GM12878 (cell line): Measurements from ENCODE around the gene EVA1A. TPM values are rescaled to one million over a fixed set of nuclear protein-coding genes. Genes with fewer than 3 reads are reported as not detected.

ENCODE experiments used
- ATAC-seq: fragments of 200-7000 bp; cut with Tn5 transposase; 3 replicates; pipeline ENCODE4 v1.9.1; 2020; ENCODE audit warnings: mild to moderate bottlenecking, moderate library complexity
- BruUV-seq: library from RNA; stranded (reverse); fragments of 400-500 nt; replicated peaks from 2 replicates; lab custom pipeline; 2021; lab: Mats Ljungman, UMichigan
- CTCF ChIA-PET: fragments of 300-600 bp; sonication (Branson Sonifier 250); formaldehyde crosslinking; extraction: SDS; loops from one replicate; lab custom pipeline; 2021; ENCODE audit warnings: inconsistent platforms; lab: Yijun Ruan, JAX
- POLR2A ChIA-PET: fragments of 350-600 bp; formaldehyde crosslinking; extraction: SDS; loops from one replicate; lab custom pipeline; 2021; ENCODE audit warnings: inconsistent platforms; lab: Charles Lee
- RAD21 ChIA-PET: fragments of 300-600 bp; sonication (Branson Sonifier 250); formaldehyde crosslinking; loops from one replicate; lab custom pipeline; 2023; ENCODE audit warnings: antibody characterized with exemption; ENCODE audit not compliant: unreplicated experiment; lab: Charles Lee
- SMC1A ChIA-PET: fragments of 300-600 bp; sonication (Branson Sonifier 250); formaldehyde crosslinking; loops from one replicate; lab custom pipeline; 2023; ENCODE audit not compliant: unreplicated experiment, uncharacterized antibody; lab: Charles Lee
- DNase-seq: peaks from one replicate; pipeline ENCODE4 v3.0.0-alpha.2; 2011; ENCODE audit warnings: low read depth, low spot score
- FAIRE-seq: peaks from 3 replicates; lab custom pipeline; 2011; peaks lifted over from hg19 to GRCh38; lab: Jason Lieb, UNC
- H2AFZ ChIP-seq: 2 replicates; pipeline ENCODE4 v1.6.0; 2011; ENCODE audit warnings: low read depth, low read length, control low read depth; ENCODE audit not compliant: control insufficient read depth
- H3K27ac ChIP-seq: 2 replicates; pipeline ENCODE4 v1.5.1; 2011; ENCODE audit warnings: control low read depth; ENCODE audit not compliant: control insufficient read depth, insufficient read depth
- H3K27me3 ChIP-seq, 2 experiments: replicated peaks in 1 of 2; 2 replicates each; pipeline versions ENCODE4 v1.6.0 to v1.6.1; 2011; ENCODE audit warnings: low read length in 1 of 2; ENCODE audit not compliant: control insufficient read depth in 2 of 2, insufficient read depth in 2 of 2
- H3K36me3 ChIP-seq, 2 experiments: 2 replicates each; pipeline ENCODE4 v1.5.1; 2011; ENCODE audit warnings: low read length in 1 of 2; ENCODE audit not compliant: control insufficient read depth in 2 of 2, insufficient read depth in 2 of 2
- H3K4me1 ChIP-seq: 2 replicates; pipeline ENCODE4 v1.6.1; 2011; ENCODE audit warnings: mild to moderate bottlenecking, low read length, moderate library complexity, mixed read lengths; ENCODE audit not compliant: control insufficient read depth, insufficient read depth
- H3K4me2 ChIP-seq: 2 replicates; pipeline ENCODE4 v1.6.0; 2011; ENCODE audit warnings: control low read depth; ENCODE audit not compliant: control insufficient read depth, insufficient read depth
- H3K4me3 ChIP-seq: fragments of 200-600 bp; sonication (generic); 2 replicates; pipeline ENCODE4 v1.5.1; 2016
- H3K79me2 ChIP-seq: 2 replicates; pipeline ENCODE4 v1.6.0; 2011; ENCODE audit warnings: low read length; ENCODE audit not compliant: control insufficient read depth, insufficient read depth
- H3K9ac ChIP-seq: 2 replicates; pipeline ENCODE4 v1.8.0; 2011; ENCODE audit warnings: low read length, control low read depth, mixed read lengths; ENCODE audit not compliant: control insufficient read depth, insufficient read depth
- H3K9me3 ChIP-seq: replicated peaks from 3 replicates; pipeline ENCODE4 v1.5.1; 2011; ENCODE audit warnings: mild to moderate bottlenecking, low read length; ENCODE audit not compliant: control insufficient read depth, insufficient read depth
- H4K20me1 ChIP-seq: 2 replicates; pipeline ENCODE4 v1.6.0; 2011; ENCODE audit not compliant: control insufficient read depth, insufficient read depth
- EGR1 ChIP-seq, 2 experiments: IDR thresholded peaks; 1 replicate in 1 of 2; 2 replicates in 1 of 2; pipeline ENCODE4 v1.6.1; 2011 to 2012; ENCODE audit warnings: low read depth in 2 of 2, low read length in 2 of 2, borderline replicate concordance in 1 of 2, mild to moderate bottlenecking in 1 of 2, moderate library complexity in 1 of 2
- EP300 ChIP-seq, 2 experiments: fragments of 150-350 bp in 1 of 2; IDR thresholded peaks; 2 replicates each; pipeline ENCODE4 v1.6.1; 2011 to 2012; ENCODE audit warnings: low read depth in 2 of 2, low read length in 2 of 2, borderline replicate concordance in 1 of 2, improper control_type of control experiment in 1 of 2, inconsistent platforms in 1 of 2; ENCODE audit not compliant: control insufficient read depth in 1 of 2
- FOS ChIP-seq: IDR thresholded peaks from 3 replicates; pipeline ENCODE4 v1.6.1; 2011; ENCODE audit warnings: borderline replicate concordance; ENCODE audit not compliant: insufficient read length; ENCODE audit errors: extremely low read depth
- HDAC2 ChIP-seq: fragments of 200-600 bp; sonication (generic); IDR thresholded peaks from 2 replicates; pipeline ENCODE4 v1.6.1; 2017
- HDGF ChIP-seq: fragments of 450-650 bp; IDR thresholded peaks from 2 replicates; pipeline ENCODE4 v1.6.1; 2016; ENCODE audit warnings: antibody characterized with exemption
- IRF4 ChIP-seq: IDR thresholded peaks from 2 replicates; pipeline ENCODE4 v1.6.1; 2011; ENCODE audit warnings: low read depth, low read length
- MTA3 ChIP-seq: IDR thresholded peaks from 2 replicates; pipeline ENCODE4 v1.6.1; 2012; ENCODE audit warnings: low read length, inconsistent platforms, borderline replicate concordance
- SMC3 ChIP-seq: IDR thresholded peaks from 2 replicates; pipeline ENCODE4 v1.6.1; 2011; ENCODE audit warnings: low read length, improper control_type of control experiment, borderline replicate concordance
- STAT1 ChIP-seq: fragments of 450-650 bp; conservative IDR thresholded peaks from 2 replicates; pipeline ENCODE4 v1.6.1; 2014; ENCODE audit warnings: antibody characterized with exemption, mild to moderate bottlenecking
- SUPT20H ChIP-seq: IDR thresholded peaks from 2 replicates; pipeline ENCODE4 v1.6.1; 2011; ENCODE audit warnings: low read depth, mild to moderate bottlenecking, low read length, moderate library complexity, borderline replicate concordance; ENCODE audit not compliant: control insufficient read depth
- ZNF217 ChIP-seq: fragments of 450-650 bp; IDR thresholded peaks from 2 replicates; pipeline ENCODE4 v1.6.1; 2017; ENCODE audit warnings: antibody characterized with exemption, mild to moderate bottlenecking
- WGBS: methylation state at CpG from one replicate; pipeline ENCODE4 v1.1.6; 2016; ENCODE audit warnings: low lambda C conversion rate; ENCODE audit not compliant: insufficient replicate concordance, insufficient coverage; ENCODE audit errors: missing lambda C conversion rate; 5-methylcytosine and 5-hydroxymethylcytosine counted together
- in situ Hi-C: fragments of 300-500 bp; cut with MboI; formaldehyde crosslinking; loops from 9 replicates; pipeline ENCODE4 v1.14.3; 2018; ENCODE audit warnings: mixed read lengths
- intact Hi-C: fragments of 100-400 bp; cut with micrococcal nuclease; formaldehyde crosslinking; loops from one replicate; pipeline ENCODE4 v1.14.2; 2022; ENCODE audit not compliant: unreplicated experiment
- polyA plus RNA-seq, 11 experiments: library from polyadenylated mRNA; depleted of rRNA in 4 of 11; unstranded in 6 of 11; stranded (reverse) in 5 of 11; fragments of >200 nt; fragmentation: Nextera tagmentation in 4 of 11; fragmentation: Illumina TruSeq in 1 of 11; extraction: Ambion mirVana in 4 of 11; extraction: Trizol in 1 of 11; gene quantifications; 1 replicate in 1 of 11; 2 replicates in 10 of 11; pipeline versions ENCODE4 v1.2.1 to v1.2.3, GENCODE V29; 2011 to 2016; ENCODE audit warnings: inconsistent platforms in 2 of 11, missing spikeins in 2 of 11, low read depth in 1 of 11
- total RNA-seq, 4 experiments: library from RNA; depleted of rRNA in 3 of 4; stranded (reverse); fragments of >200 nt in 3 of 4; fragmentation: Illumina TruSeq in 1 of 4; extraction: Trizol in 1 of 4; gene quantifications; 2 replicates each; pipeline versions ENCODE4 v1.2.1 to v1.2.3, GENCODE V29; 2013 to 2021
- TF ChIP-seq, protein P1 (sequence below): IDR thresholded peaks from 2 replicates; pipeline ENCODE4 v1.6.1; 2012; ENCODE audit warnings: mild to moderate bottlenecking, low read depth, low read length
- TF ChIP-seq, protein P2 (sequence below): IDR thresholded peaks from 2 replicates; pipeline ENCODE4 v1.6.1; 2012; ENCODE audit warnings: low read depth, low read length, improper control_type of control experiment
- TF ChIP-seq, protein P3 (sequence below): IDR thresholded peaks from 2 replicates; pipeline ENCODE4 v1.6.1; 2012; ENCODE audit warnings: low read length, inconsistent platforms
- TF ChIP-seq, protein P4 (sequence below): fragments of 450-650 bp; IDR thresholded peaks from 2 replicates; pipeline ENCODE4 v1.6.1; 2017; ENCODE audit warnings: borderline replicate concordance
- TF ChIP-seq, protein P5 (sequence below): IDR thresholded peaks from 2 replicates; pipeline ENCODE4 v1.6.1; 2011; ENCODE audit warnings: mild to moderate bottlenecking, low read depth, low read length, moderate library complexity; ENCODE audit not compliant: insufficient replicate concordance

Gene EVA1A
- total and polyA plus RNA-seq, 10 of the 15 experiments (the other 5 are each of a cell fraction or from before 2014, with no cell fraction given), result 0.13 to 1.0 (median 0.34) TPM; not detected in 5

DNA sequence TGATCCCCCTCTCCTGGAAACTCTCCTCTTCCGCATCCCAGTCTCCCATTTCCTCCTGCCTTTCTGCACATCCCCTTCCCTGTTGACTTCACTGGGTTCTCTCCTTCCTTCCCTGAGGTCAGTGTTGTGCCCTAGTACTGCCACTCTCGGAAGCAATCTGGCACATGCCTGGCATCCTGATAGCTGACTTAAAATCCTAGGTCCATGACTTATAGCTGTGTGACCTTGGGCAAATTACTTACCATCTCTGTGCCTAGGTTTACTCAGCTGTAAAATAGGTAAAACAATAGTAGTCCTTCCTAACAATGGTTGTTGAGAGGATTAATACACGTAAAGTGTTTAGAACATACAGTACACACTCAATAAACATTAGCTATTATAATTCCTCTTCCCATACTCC, 9.3 kb downstream of the EVA1A start:
- Histone ChIP-seq H3K4me1 (no peaks in the 10 kb centered on the region), H3K27ac (no peak overlapping the region), H3K9me3 (no peaks in the 10 kb centered on the region), H3K79me2 (no peaks in the 10 kb centered on the region), H4K20me1 (no peaks in the 10 kb centered on the region), H2AFZ (no peak overlapping the region), H3K9ac (no peak overlapping the region), H3K27me3 (peaks cover 0 to 3% of the 10 kb centered on the region in 2 experiments; a peak in 2 of 4 replicates), H3K4me3 (no peak overlapping the region), H3K4me2 (no peak overlapping the region), H3K36me3 (no peaks in the 10 kb centered on the region)
- DNase-seq (no peak), FAIRE-seq (no peak), ATAC-seq (no peak)
- ChIA-PET SMC1A (no interaction called here), RAD21 (no interaction called here), POLR2A (no interaction called here), CTCF (interaction anchor here (0.7 to 1.6 kb wide), 4 partner anchors 13 to 526 kb away, joined by 3 to 4 read pairs (median 3); no protein-coding TSS in a partner anchor)
- in situ Hi-C loops, result no loop called here
- intact Hi-C loops, result no loop called here
- no TSS peak for BruUV-seq
- WGBS, result 36% methylated on average over 3 of the region's 3 CpGs
- no peak for TF ChIP-seq MTA3
- TF ChIP-seq STAT1, result no peak
- TF ChIP-seq, protein P1, sequence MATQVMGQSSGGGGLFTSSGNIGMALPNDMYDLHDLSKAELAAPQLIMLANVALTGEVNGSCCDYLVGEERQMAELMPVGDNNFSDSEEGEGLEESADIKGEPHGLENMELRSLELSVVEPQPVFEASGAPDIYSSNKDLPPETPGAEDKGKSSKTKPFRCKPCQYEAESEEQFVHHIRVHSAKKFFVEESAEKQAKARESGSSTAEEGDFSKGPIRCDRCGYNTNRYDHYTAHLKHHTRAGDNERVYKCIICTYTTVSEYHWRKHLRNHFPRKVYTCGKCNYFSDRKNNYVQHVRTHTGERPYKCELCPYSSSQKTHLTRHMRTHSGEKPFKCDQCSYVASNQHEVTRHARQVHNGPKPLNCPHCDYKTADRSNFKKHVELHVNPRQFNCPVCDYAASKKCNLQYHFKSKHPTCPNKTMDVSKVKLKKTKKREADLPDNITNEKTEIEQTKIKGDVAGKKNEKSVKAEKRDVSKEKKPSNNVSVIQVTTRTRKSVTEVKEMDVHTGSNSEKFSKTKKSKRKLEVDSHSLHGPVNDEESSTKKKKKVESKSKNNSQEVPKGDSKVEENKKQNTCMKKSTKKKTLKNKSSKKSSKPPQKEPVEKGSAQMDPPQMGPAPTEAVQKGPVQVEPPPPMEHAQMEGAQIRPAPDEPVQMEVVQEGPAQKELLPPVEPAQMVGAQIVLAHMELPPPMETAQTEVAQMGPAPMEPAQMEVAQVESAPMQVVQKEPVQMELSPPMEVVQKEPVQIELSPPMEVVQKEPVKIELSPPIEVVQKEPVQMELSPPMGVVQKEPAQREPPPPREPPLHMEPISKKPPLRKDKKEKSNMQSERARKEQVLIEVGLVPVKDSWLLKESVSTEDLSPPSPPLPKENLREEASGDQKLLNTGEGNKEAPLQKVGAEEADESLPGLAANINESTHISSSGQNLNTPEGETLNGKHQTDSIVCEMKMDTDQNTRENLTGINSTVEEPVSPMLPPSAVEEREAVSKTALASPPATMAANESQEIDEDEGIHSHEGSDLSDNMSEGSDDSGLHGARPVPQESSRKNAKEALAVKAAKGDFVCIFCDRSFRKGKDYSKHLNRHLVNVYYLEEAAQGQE, result no peak
- TF ChIP-seq, protein P2, sequence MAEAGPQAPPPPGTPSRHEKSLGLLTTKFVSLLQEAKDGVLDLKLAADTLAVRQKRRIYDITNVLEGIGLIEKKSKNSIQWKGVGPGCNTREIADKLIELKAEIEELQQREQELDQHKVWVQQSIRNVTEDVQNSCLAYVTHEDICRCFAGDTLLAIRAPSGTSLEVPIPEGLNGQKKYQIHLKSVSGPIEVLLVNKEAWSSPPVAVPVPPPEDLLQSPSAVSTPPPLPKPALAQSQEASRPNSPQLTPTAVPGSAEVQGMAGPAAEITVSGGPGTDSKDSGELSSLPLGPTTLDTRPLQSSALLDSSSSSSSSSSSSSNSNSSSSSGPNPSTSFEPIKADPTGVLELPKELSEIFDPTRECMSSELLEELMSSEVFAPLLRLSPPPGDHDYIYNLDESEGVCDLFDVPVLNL, result no peak
- TF ChIP-seq EP300 (IDR thresholded peaks at IDR 0.05; ENCODE audit: borderline replicate concordance in 1 of 2, control insufficient read depth in 1 of 2, low read depth in 2 of 2, low read length in 2 of 2), result no peak
- no peak for TF ChIP-seq FOS
- TF ChIP-seq, protein P3, sequence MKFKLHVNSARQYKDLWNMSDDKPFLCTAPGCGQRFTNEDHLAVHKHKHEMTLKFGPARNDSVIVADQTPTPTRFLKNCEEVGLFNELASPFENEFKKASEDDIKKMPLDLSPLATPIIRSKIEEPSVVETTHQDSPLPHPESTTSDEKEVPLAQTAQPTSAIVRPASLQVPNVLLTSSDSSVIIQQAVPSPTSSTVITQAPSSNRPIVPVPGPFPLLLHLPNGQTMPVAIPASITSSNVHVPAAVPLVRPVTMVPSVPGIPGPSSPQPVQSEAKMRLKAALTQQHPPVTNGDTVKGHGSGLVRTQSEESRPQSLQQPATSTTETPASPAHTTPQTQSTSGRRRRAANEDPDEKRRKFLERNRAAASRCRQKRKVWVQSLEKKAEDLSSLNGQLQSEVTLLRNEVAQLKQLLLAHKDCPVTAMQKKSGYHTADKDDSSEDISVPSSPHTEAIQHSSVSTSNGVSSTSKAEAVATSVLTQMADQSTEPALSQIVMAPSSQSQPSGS, result no peak
- TF ChIP-seq SUPT20H, result no peak
- TF ChIP-seq HDAC2, result no peak
- no peak for TF ChIP-seq HDGF
- TF ChIP-seq EGR1 (IDR thresholded peaks at IDR 0.05; ENCODE audit: borderline replicate concordance in 1 of 2, low read depth in 2 of 2, low read length in 2 of 2), result no peak
- TF ChIP-seq, protein P4, sequence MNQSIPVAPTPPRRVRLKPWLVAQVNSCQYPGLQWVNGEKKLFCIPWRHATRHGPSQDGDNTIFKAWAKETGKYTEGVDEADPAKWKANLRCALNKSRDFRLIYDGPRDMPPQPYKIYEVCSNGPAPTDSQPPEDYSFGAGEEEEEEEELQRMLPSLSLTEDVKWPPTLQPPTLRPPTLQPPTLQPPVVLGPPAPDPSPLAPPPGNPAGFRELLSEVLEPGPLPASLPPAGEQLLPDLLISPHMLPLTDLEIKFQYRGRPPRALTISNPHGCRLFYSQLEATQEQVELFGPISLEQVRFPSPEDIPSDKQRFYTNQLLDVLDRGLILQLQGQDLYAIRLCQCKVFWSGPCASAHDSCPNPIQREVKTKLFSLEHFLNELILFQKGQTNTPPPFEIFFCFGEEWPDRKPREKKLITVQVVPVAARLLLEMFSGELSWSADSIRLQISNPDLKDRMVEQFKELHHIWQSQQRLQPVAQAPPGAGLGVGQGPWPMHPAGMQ, result no peak
- TF ChIP-seq SMC3, result no peak
- no peak for TF ChIP-seq IRF4
- TF ChIP-seq ZNF217, result no peak
- TF ChIP-seq, protein P5, sequence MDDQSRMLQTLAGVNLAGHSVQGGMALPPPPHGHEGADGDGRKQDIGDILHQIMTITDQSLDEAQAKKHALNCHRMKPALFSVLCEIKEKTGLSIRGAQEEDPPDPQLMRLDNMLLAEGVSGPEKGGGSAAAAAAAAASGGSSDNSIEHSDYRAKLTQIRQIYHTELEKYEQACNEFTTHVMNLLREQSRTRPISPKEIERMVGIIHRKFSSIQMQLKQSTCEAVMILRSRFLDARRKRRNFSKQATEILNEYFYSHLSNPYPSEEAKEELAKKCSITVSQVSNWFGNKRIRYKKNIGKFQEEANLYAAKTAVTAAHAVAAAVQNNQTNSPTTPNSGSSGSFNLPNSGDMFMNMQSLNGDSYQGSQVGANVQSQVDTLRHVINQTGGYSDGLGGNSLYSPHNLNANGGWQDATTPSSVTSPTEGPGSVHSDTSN, result no peak
